ENCODE results near the gene SGSM1.

DNA sequence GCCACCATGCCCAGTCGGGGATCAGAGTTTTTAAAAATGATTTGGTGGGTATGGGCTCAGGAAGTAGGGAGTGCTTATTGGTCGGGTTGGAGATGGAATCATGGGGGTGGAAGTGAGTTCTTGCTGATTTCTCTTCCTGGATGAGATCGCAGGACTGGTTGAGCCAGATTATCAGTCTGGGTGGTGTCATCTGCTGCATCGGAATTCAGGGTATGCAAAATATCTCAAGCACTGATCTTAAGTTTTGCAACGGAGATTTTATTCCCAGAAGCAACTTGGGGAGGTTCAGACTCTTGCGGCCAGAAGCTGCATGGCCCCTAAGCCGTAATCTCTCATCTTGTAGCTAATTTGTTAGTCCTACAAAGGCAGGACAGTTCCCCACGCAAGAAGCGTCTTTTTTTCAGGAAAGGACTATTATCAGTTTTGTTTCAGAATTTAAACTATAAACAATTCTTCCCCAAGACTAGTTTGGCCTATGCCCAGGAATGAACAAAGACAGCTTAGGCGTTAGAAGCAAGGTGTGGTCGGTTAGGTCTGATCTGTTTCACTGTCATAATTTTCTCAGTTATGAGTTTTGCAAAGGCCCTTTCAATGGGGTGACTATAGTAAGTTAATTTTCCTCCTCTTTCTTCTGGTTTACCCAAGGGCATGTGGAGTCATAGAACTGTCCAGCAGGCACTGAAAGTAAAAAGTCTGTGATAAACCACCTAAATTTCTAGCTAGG is 30.1 kb upstream of the SGSM1 start:
- TF ChIP-seq, protein P1, sequence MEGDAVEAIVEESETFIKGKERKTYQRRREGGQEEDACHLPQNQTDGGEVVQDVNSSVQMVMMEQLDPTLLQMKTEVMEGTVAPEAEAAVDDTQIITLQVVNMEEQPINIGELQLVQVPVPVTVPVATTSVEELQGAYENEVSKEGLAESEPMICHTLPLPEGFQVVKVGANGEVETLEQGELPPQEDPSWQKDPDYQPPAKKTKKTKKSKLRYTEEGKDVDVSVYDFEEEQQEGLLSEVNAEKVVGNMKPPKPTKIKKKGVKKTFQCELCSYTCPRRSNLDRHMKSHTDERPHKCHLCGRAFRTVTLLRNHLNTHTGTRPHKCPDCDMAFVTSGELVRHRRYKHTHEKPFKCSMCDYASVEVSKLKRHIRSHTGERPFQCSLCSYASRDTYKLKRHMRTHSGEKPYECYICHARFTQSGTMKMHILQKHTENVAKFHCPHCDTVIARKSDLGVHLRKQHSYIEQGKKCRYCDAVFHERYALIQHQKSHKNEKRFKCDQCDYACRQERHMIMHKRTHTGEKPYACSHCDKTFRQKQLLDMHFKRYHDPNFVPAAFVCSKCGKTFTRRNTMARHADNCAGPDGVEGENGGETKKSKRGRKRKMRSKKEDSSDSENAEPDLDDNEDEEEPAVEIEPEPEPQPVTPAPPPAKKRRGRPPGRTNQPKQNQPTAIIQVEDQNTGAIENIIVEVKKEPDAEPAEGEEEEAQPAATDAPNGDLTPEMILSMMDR (conservative IDR thresholded peaks at IDR 0.05; ENCODE audit: low read length): no peak
- TF ChIP-seq EZH2phosphoT487 (IDR thresholded peaks at IDR 0.05; ENCODE audit: borderline replicate concordance): no peak
